ENCODE results near the gene RSPH6A. TPM values are rescaled to one million over a fixed set of nuclear protein-coding genes. Genes with fewer than 3 reads are reported as not detected.

RSPH6A gene
- total and polyA plus RNA-seq, 2 of the 4 experiments (the other 2 are of a cell fraction): under 0.01 to 0.09 TPM

GRCh38 chr19:45854167-45854778 is 39.2 kb upstream of the RSPH6A start:
- ATAC-seq (ENCODE audit: low read depth) (no peak), DNase-seq (no peak)
- POLR2A ChIA-PET (ENCODE audit: unreplicated experiment): no interaction called here
- Histone ChIP-seq H3K4me2 (ENCODE audit: low read depth, low read length) (no peak overlapping the region), H4K20me1 (ENCODE audit: insufficient read depth, low read length) (peaks cover 35% of the 10 kb centered on the region), H2AK9ac (replicated peaks; ENCODE audit: low read depth, low read length, poor library complexity) (no peak overlapping the region), H4K5ac (ENCODE audit: low read depth, low read length) (no peak overlapping the region), H3K27me3 (ENCODE audit: control insufficient read depth, insufficient read depth, low read length) (no peaks in the 10 kb centered on the region), H2BK20ac (ENCODE audit: low read depth, low read length) (no peak overlapping the region), H3K4me3 (ENCODE audit: insufficient read depth, low read depth, low read length) (no peak overlapping the region), H3K23ac (ENCODE audit: low read depth, low read length) (no peak overlapping the region), H3K27ac (ENCODE audit: insufficient read depth, low read length) (no peak overlapping the region), H3K9ac (ENCODE audit: low read depth, low read length) (no peak overlapping the region), H2AFZ (replicated peaks; ENCODE audit: low read length, poor library complexity) (no peak overlapping the region), H3K18ac (ENCODE audit: low read depth, low read length) (no peak overlapping the region), H4K8ac (ENCODE audit: low read depth in 2 of 2, low read length in 2 of 2) (no peak overlapping the region), H3K4me1 (ENCODE audit: control insufficient read depth, insufficient read depth, low read length) (no peaks in the 10 kb centered on the region), H2BK5ac (ENCODE audit: low read depth, low read length, poor library complexity, severe bottlenecking) (no peak overlapping the region), H3K14ac (replicated peaks; ENCODE audit: low read depth, low read length) (no peak overlapping the region), H3K9me1 (ENCODE audit: insufficient read depth, low read length) (peaks cover 10% of the 10 kb centered on the region; the same call in 1 of the 2 replicates), H3K56ac (ENCODE audit: extremely low read depth, insufficient read depth, low read length) (no peak overlapping the region), H2BK120ac (ENCODE audit: low read depth, low read length) (no peak overlapping the region), H3K4ac (ENCODE audit: low read depth, low read length) (no peak overlapping the region), H3K9me3 (ENCODE audit: control insufficient read depth, insufficient read depth, low read length) (no peaks in the 10 kb centered on the region), H3K36me3 (ENCODE audit: control insufficient read depth, insufficient read depth, low read length) (peaks cover 45% of the 10 kb centered on the region), H4K91ac (ENCODE audit: insufficient read depth, low read depth, low read length) (no peak overlapping the region), H2BK15ac (ENCODE audit: low read depth, low read length) (no peak overlapping the region), H3K79me1 (ENCODE audit: low read depth in 1 of 2, low read length in 2 of 2) (peaks cover 31 to 61% of the 10 kb centered on the region in 2 experiments), H2AK5ac (ENCODE audit: low read depth, low read length) (no peak overlapping the region)
- no TSS peak for BruUV-seq (replicated peaks)
- WGBS, 2 experiments (ENCODE audit: extremely low coverage in 2 of 2, insufficient read length in 1 of 2): 100% methylated on average over 2 of the region's 16 CpGs; no CpG with 5 or more reads in 1 of the 2 experiments
- TF ChIP-seq CEBPB (IDR thresholded peaks at IDR 0.05; ENCODE audit: low read depth, low read length) (no peak), FOS (IDR thresholded peaks at IDR 0.05; ENCODE audit: low read depth, low read length) (no peak), CHD1 (IDR thresholded peaks at IDR 0.05; ENCODE audit: low read depth, low read length) (no peak), RCOR1 (IDR thresholded peaks at IDR 0.05; ENCODE audit: insufficient replicate concordance, low read length) (no peak), ELK1 (IDR thresholded peaks at IDR 0.05; ENCODE audit: borderline replicate concordance, low read depth, low read length) (no peak), USF2 (IDR thresholded peaks at IDR 0.05; ENCODE audit: low read depth, low read length) (no peak), NFE2L2 (IDR thresholded peaks at IDR 0.05; ENCODE audit: low read depth, low read length) (no peak), MAZ (IDR thresholded peaks at IDR 0.05; ENCODE audit: borderline replicate concordance, low read depth, low read length) (no peak), BHLHE40 (IDR thresholded peaks at IDR 0.05; ENCODE audit: low read depth, low read length) (no peak), SMC3 (IDR thresholded peaks at IDR 0.05; ENCODE audit: low read depth, low read length) (no peak), RAD21 (IDR thresholded peaks at IDR 0.05; ENCODE audit: low read length) (no peak), RFX5 (IDR thresholded peaks at IDR 0.05; ENCODE audit: low read depth, low read length) (no peak), MXI1 (IDR thresholded peaks at IDR 0.05; ENCODE audit: borderline replicate concordance, low read depth, low read length) (no peak), MAFK (IDR thresholded peaks at IDR 0.05; ENCODE audit: low read depth, low read length) (no peak), CTCF (conservative IDR thresholded peaks at IDR 0.05; ENCODE audit: low read depth, low read length) (no peak), POLR2A (IDR thresholded peaks at IDR 0.05; ENCODE audit: low read depth, low read length) (no peak)
- in situ Hi-C loops (cut with MboI; ENCODE audit: low sequenced_read_pairs) (no loop called here), intact Hi-C loops (cut with micrococcal nuclease) (no loop called here), dilution Hi-C loops (cut with HindIII; ENCODE audit: low sequenced_read_pairs, unreplicated experiment) (no loop called here)
- CTCF ChIA-PET: no interaction called here

Measured in IMR-90 (cell line).